H9 (cell line): Measurements from ENCODE around the gene BCORL1. TPM values are rescaled to one million over a fixed set of nuclear protein-coding genes. Genes with fewer than 3 reads are reported as not detected.

Experiments
- DNase-seq: peaks from one replicate; pipeline ENCODE4 v3.0.0-alpha.2; 2017
- H2AFZ ChIP-seq: one replicate; pipeline ENCODE4 v1.6.1; 2013; ENCODE audit warnings: mild to moderate bottlenecking, low read length, control low read depth, moderate library complexity
- H2AK5ac ChIP-seq: 2 replicates; pipeline ENCODE4 v1.6.1; 2013; ENCODE audit warnings: low read length, control low read depth, mixed read lengths; ENCODE audit not compliant: insufficient read length
- H2BK120ac ChIP-seq: one replicate; pipeline ENCODE4 v1.6.1; 2013; ENCODE audit warnings: low read depth, mild to moderate bottlenecking, low read length, control low read depth, inconsistent platforms; ENCODE audit not compliant: poor library complexity, severe bottlenecking
- H2BK12ac ChIP-seq: 2 replicates; pipeline ENCODE4 v1.6.1; 2013; ENCODE audit warnings: low read length, control low read depth, mixed read lengths, low read depth; ENCODE audit not compliant: insufficient read length
- H2BK15ac ChIP-seq: 2 replicates; pipeline ENCODE4 v1.6.1; 2013; ENCODE audit warnings: low read depth, low read length, control low read depth
- H2BK20ac ChIP-seq: one replicate; pipeline ENCODE4 v1.6.1; 2013; ENCODE audit warnings: low read depth, mild to moderate bottlenecking, low read length, control low read depth, inconsistent platforms; ENCODE audit not compliant: poor library complexity, severe bottlenecking
- H2BK5ac ChIP-seq: 2 replicates; pipeline ENCODE4 v1.6.1; 2013; ENCODE audit warnings: low read length, control low read depth, mixed read lengths; ENCODE audit not compliant: insufficient read length
- H3K14ac ChIP-seq: 2 replicates; pipeline ENCODE4 v1.6.1; 2013; ENCODE audit warnings: low read length, control low read depth; ENCODE audit not compliant: insufficient read depth
- H3K18ac ChIP-seq: 2 replicates; pipeline ENCODE4 v1.6.1; 2013; ENCODE audit warnings: low read depth, mild to moderate bottlenecking, mixed read lengths, low read length, control low read depth; ENCODE audit not compliant: insufficient read length
- H3K23ac ChIP-seq: 2 replicates; pipeline ENCODE4 v1.6.1; 2013; ENCODE audit warnings: low read length, control low read depth, mixed read lengths, low read depth; ENCODE audit not compliant: insufficient read length
- H3K23me2 ChIP-seq: 2 replicates; pipeline ENCODE4 v1.6.1; 2013; ENCODE audit warnings: low read depth, mild to moderate bottlenecking, mixed read lengths, low read length, control low read depth; ENCODE audit not compliant: insufficient read length, poor library complexity, severe bottlenecking
- H3K27ac ChIP-seq: 2 replicates; pipeline ENCODE4 v1.5.1; 2013; ENCODE audit warnings: low read length, control low read depth, mixed read lengths, low read depth; ENCODE audit not compliant: insufficient read length
- H3K27me3 ChIP-seq: 2 replicates; pipeline ENCODE4 v1.6.1; 2013; ENCODE audit warnings: low read length, control low read depth, inconsistent platforms; ENCODE audit not compliant: insufficient read depth
- H3K4ac ChIP-seq: 2 replicates; pipeline ENCODE4 v1.6.1; 2013; ENCODE audit warnings: low read depth, mild to moderate bottlenecking, control low read depth, inconsistent platforms, low read length, moderate library complexity
- H3K4me1 ChIP-seq: 2 replicates; pipeline ENCODE4 v1.6.1; 2013; ENCODE audit warnings: low read length, control low read depth, inconsistent platforms; ENCODE audit not compliant: insufficient read depth
- H3K4me2 ChIP-seq: 2 replicates; pipeline ENCODE4 v1.6.1; 2013; ENCODE audit warnings: low read length, control low read depth, mixed read lengths; ENCODE audit not compliant: insufficient read length, insufficient read depth
- H3K56ac ChIP-seq: 2 replicates; pipeline ENCODE4 v1.6.1; 2013; ENCODE audit warnings: low read depth, mild to moderate bottlenecking, mixed read lengths, low read length, control low read depth; ENCODE audit not compliant: insufficient read length
- H3K79me1 ChIP-seq: 2 replicates; pipeline ENCODE4 v1.6.1; 2013; ENCODE audit warnings: low read depth, mild to moderate bottlenecking, moderate library complexity, low read length, control low read depth, inconsistent platforms; ENCODE audit not compliant: insufficient read depth, poor library complexity, severe bottlenecking
- H3K79me2 ChIP-seq: 2 replicates; pipeline ENCODE4 v1.6.1; 2013; ENCODE audit warnings: low read length, control low read depth, inconsistent platforms; ENCODE audit not compliant: insufficient read depth
- H3K9ac ChIP-seq: 2 replicates; pipeline ENCODE4 v1.6.1; 2013; ENCODE audit warnings: low read length, control low read depth, mixed read lengths; ENCODE audit not compliant: insufficient read length; ENCODE audit errors: extremely low read depth
- H3K9me3 ChIP-seq: one replicate; pipeline ENCODE4 v1.6.1; 2013; ENCODE audit warnings: low read depth, low read length, inconsistent platforms; ENCODE audit not compliant: control insufficient read depth
- H3T11ph ChIP-seq: one replicate; pipeline ENCODE4 v1.6.1; 2013; ENCODE audit warnings: mild to moderate bottlenecking, low read length, control low read depth, inconsistent platforms
- H4K20me1 ChIP-seq: one replicate; pipeline ENCODE4 v1.6.1; 2013; ENCODE audit not compliant: control insufficient read depth, insufficient read length, insufficient read depth
- H4K5ac ChIP-seq: 2 replicates; pipeline ENCODE4 v1.6.1; 2013; ENCODE audit warnings: low read depth, mild to moderate bottlenecking, mixed read lengths, low read length, control low read depth; ENCODE audit not compliant: insufficient read length
- H4K8ac ChIP-seq: replicated peaks from 2 replicates; pipeline ENCODE4 v1.6.1; 2013; ENCODE audit warnings: low read length, control low read depth, mixed read lengths, low read depth; ENCODE audit not compliant: insufficient read length
- H4K91ac ChIP-seq: 2 replicates; pipeline ENCODE4 v1.6.1; 2013; ENCODE audit warnings: low read depth, mild to moderate bottlenecking, moderate library complexity, mixed read lengths, low read length, control low read depth; ENCODE audit not compliant: insufficient read length
- H3K27ac Mint-ChIP-seq, 3 experiments: 2 replicates in 2 of 3; 3 replicates in 1 of 3; pipeline ENCODE4 v1.8.0; 2020 to 2021; ENCODE audit warnings: mixed read lengths in 3 of 3, mild to moderate bottlenecking in 1 of 3, moderate library complexity in 1 of 3
- H3K27me3 Mint-ChIP-seq: 2 replicates; pipeline ENCODE4 v1.8.0; 2021; ENCODE audit warnings: low read depth, mild to moderate bottlenecking, moderate library complexity, mixed read lengths
- H3K36me3 Mint-ChIP-seq, 3 experiments: 2 replicates in 2 of 3; 3 replicates in 1 of 3; pipeline ENCODE4 v1.8.0; 2020 to 2021; ENCODE audit warnings: low read depth in 3 of 3, mixed read lengths in 3 of 3; ENCODE audit not compliant: insufficient read depth in 1 of 3
- H3K4me1 Mint-ChIP-seq, 2 experiments: 2 replicates each; pipeline ENCODE4 v1.8.0; 2020; ENCODE audit warnings: mixed read lengths in 2 of 2
- H3K4me3 Mint-ChIP-seq, 2 experiments: 2 replicates in 1 of 2; 3 replicates in 1 of 2; pipeline ENCODE4 v1.8.0; 2020 to 2021; ENCODE audit warnings: mild to moderate bottlenecking in 2 of 2, mixed read lengths in 2 of 2, moderate library complexity in 1 of 2
- H3K9me3 Mint-ChIP-seq, 2 experiments: 2 replicates in 1 of 2; 3 replicates in 1 of 2; pipeline ENCODE4 v1.8.0; 2020; ENCODE audit warnings: mild to moderate bottlenecking in 2 of 2, mixed read lengths in 2 of 2, moderate library complexity in 1 of 2
- CTCF ChIP-seq: fragments of 200-600 bp; sonication (generic); conservative IDR thresholded peaks from 3 replicates; pipeline ENCODE4 v1.8.0; 2021; ENCODE audit warnings: antibody characterized with exemption, mild to moderate bottlenecking
- WGBS: extraction: QIAGEN DNeasy Blood & Tissue Kit; methylation state at CpG from one replicate; pipeline ENCODE4 v1.1.7; 2013; ENCODE audit warnings: missing lambda C conversion rate, low lambda C conversion rate, mixed read lengths; ENCODE audit not compliant: insufficient read length; ENCODE audit errors: extremely low coverage; 5-methylcytosine and 5-hydroxymethylcytosine counted together
- total RNA-seq: library from RNA; stranded (reverse); gene quantifications from 2 replicates; pipeline ENCODE4 v1.2.1, GENCODE V29; 2021

Gene BCORL1
- total RNA-seq, 1 experiment from 2014 or later = 6.1 TPM

- Histone ChIP-seq H2BK5ac (no peak overlapping the region), H4K8ac (no peak overlapping the region), H2BK12ac (no peak overlapping the region), H2BK15ac (no peak overlapping the region), H2BK20ac (no peak overlapping the region), H3K4me2 (no peak overlapping the region), H3K23ac (no peak overlapping the region), H3K27me3 (peaks cover 19% of the 10 kb centered on the region; the same call in 1 of the 2 replicates), H3T11ph (no peak overlapping the region), H3K18ac (no peak overlapping the region), H4K5ac (no peak overlapping the region), H3K9ac (no peak overlapping the region), H3K14ac (no peak overlapping the region), H3K56ac (no peak overlapping the region), H2AFZ (no peak overlapping the region), H3K9me3 (peaks cover 9% of the 10 kb centered on the region), H3K23me2 (peaks cover 22% of the 10 kb centered on the region), H3K27ac (no peak overlapping the region), H4K91ac (no peak overlapping the region), H3K79me1 (no peaks in the 10 kb centered on the region), H3K4ac (no peak overlapping the region), H3K4me1 (no peaks in the 10 kb centered on the region), H4K20me1 (no peaks in the 10 kb centered on the region), H2AK5ac (no peak overlapping the region), H2BK120ac (no peak overlapping the region), H3K79me2 (no peaks in the 10 kb centered on the region)
- H3K4me1 Mint-ChIP-seq = peaks cover 0 to 16% of the 10 kb centered on the region in 2 experiments; a peak in 3 of 4 replicates
- no peak for TF ChIP-seq CTCF
- H3K4me3 Mint-ChIP-seq = no peak overlapping the region
- no peak overlapping the region for H3K27ac Mint-ChIP-seq
- no CpG with 5 or more reads among the region's 48 CpGs for WGBS
- H3K9me3 Mint-ChIP-seq = peaks cover 0 to 56% of the 10 kb centered on the region in 2 experiments; a peak in 2 of 5 replicates
- H3K27me3 Mint-ChIP-seq = peaks cover 67% of the 10 kb centered on the region
- peaks cover 0 to 10% (median 0%) of the 10 kb centered on the region in 3 experiments; a peak in 3 of 7 replicates for H3K36me3 Mint-ChIP-seq
- peak; percentile 28 for DNase-seq
Observed at GRCh38 chrX:129983575-129984110, 1.2 kb downstream of the BCORL1 start.
